Left lung (tissue), 10 donors: ENCODE measurements around the gene PAK3. TPM values are rescaled to one million over a fixed set of nuclear protein-coding genes. Genes with fewer than 3 reads are reported as not detected.

ENCODE experiments used
- ATAC-seq: fragments of 200-7000 bp; cut with Tn5 transposase; one replicate; pipeline ENCODE4 v1.9.1; 2020; ENCODE audit warnings: moderate library complexity
- DNase-seq, 4 donors: peaks; one replicate each; pipeline ENCODE4 v3.0.0-alpha.2; 2013 to 2020
- H3K27ac ChIP-seq, 2 donors: fragments of 200-600 bp; sonication (generic) in 1 of 2; one replicate each; pipeline versions ENCODE4 v1.5.0 to v1.8.0; 2020 to 2021
- H3K27me3 ChIP-seq, 2 donors: fragments of 200-600 bp; sonication (generic) in 1 of 2; one replicate each; pipeline versions ENCODE4 v1.5.0 to v1.8.0; 2020 to 2021
- H3K36me3 ChIP-seq, 2 donors: fragments of 200-600 bp; sonication (generic) in 1 of 2; one replicate each; pipeline versions ENCODE4 v1.5.0 to v1.8.0; 2020 to 2021
- H3K4me1 ChIP-seq, 2 donors: fragments of 200-600 bp; one replicate each; pipeline ENCODE4 v1.8.0; 2021
- H3K4me3 ChIP-seq, 2 donors: fragments of 200-600 bp; sonication (generic) in 1 of 2; one replicate each; pipeline versions ENCODE4 v1.5.0 to v1.8.0; 2020 to 2021; ENCODE audit warnings: mild to moderate bottlenecking in 1 of 2
- H3K9me3 ChIP-seq, 2 donors: fragments of 200-600 bp; sonication (generic) in 1 of 2; one replicate each; pipeline versions ENCODE4 v1.5.0 to v1.8.0; 2020 to 2021
- intact Hi-C, 2 donors: fragments of 100-400 bp; cut with DNase I; formaldehyde crosslinking; loops; one replicate each; pipeline versions ENCODE4 v1.11.2 to v1.14.2; 2022
- polyA plus RNA-seq, 6 donors: library from polyadenylated mRNA; unstranded; fragments of 120-200 nt; gene quantifications; one replicate each; pipeline ENCODE4 v1.2.1, GENCODE V29; 2013; ENCODE audit not compliant: insufficient read length in 6 of 6
- total RNA-seq, 2 donors: library from RNA; stranded (reverse); fragmentation: NEBNext Ultra II Directional; extraction: Animal tissue kit (Norgen Biotek cat#: 25700); gene quantifications; one replicate each; pipeline ENCODE4 v1.2.1, GENCODE V29; 2021
- TF ChIP-seq, protein P1 (sequence below), 2 donors: fragments of 200-600 bp; sonication (generic) in 1 of 2; IDR thresholded peaks; one replicate each; pipeline versions ENCODE4 v1.5.0 to v1.8.0; 2021; ENCODE audit warnings: antibody characterized with exemption in 2 of 2
- donor health status: DM: no; HTN: yes; CAD: no.
- donor health status: DM: no; HTN: no; CAD: no.

PAK3 gene
- total and polyA plus RNA-seq, 8 donors = 0.42 to 3.1 (median 0.97) TPM

- H3K4me1 ChIP-seq = no peaks in the 10 kb centered on the region
- H3K36me3 ChIP-seq = no peaks in the 10 kb centered on the region
- no peak overlapping the region for H3K4me3 ChIP-seq
- intact Hi-C loops = no loop called here
- no peak for DNase-seq
- no peaks in the 10 kb centered on the region for H3K27me3 ChIP-seq
- ATAC-seq = no peak
- TF ChIP-seq, protein P1, sequence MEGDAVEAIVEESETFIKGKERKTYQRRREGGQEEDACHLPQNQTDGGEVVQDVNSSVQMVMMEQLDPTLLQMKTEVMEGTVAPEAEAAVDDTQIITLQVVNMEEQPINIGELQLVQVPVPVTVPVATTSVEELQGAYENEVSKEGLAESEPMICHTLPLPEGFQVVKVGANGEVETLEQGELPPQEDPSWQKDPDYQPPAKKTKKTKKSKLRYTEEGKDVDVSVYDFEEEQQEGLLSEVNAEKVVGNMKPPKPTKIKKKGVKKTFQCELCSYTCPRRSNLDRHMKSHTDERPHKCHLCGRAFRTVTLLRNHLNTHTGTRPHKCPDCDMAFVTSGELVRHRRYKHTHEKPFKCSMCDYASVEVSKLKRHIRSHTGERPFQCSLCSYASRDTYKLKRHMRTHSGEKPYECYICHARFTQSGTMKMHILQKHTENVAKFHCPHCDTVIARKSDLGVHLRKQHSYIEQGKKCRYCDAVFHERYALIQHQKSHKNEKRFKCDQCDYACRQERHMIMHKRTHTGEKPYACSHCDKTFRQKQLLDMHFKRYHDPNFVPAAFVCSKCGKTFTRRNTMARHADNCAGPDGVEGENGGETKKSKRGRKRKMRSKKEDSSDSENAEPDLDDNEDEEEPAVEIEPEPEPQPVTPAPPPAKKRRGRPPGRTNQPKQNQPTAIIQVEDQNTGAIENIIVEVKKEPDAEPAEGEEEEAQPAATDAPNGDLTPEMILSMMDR (IDR thresholded peaks at IDR 0.05) = no peak
- H3K27ac ChIP-seq = no peak overlapping the region
- H3K9me3 ChIP-seq = no peaks in the 10 kb centered on the region
Observed at GRCh38 chrX:111124418-111124817, 28.4 kb downstream of the PAK3 start.

DNA sequence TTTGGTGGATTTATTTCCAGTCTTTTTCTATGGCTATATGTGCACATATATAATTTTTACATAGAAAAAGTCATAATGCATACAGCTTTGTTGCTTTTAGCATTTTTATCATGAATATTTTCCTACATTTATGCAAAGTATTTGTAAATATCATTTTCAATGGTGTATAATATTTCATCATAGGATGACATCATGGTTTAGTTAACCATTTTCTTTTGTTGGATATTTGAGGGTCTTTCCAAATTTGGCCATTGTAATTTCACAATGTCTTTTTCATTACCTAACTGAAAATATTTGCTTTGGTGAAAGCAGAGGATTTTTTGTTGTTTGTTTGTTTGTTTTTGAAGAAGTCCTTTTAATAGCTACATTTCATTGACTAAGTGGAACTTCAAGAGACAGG lies 31.0 kb downstream of the PAK3 start:
- H3K9me3 ChIP-seq = no peaks in the 10 kb centered on the region
- no peak overlapping the region for H3K4me3 ChIP-seq
- H3K36me3 ChIP-seq = no peaks in the 10 kb centered on the region
- intact Hi-C loops = no loop called here
- TF ChIP-seq, protein P1 (IDR thresholded peaks at IDR 0.05) = no peak
- H3K27ac ChIP-seq = no peak overlapping the region
- no peaks in the 10 kb centered on the region for H3K27me3 ChIP-seq
- DNase-seq (no peak), ATAC-seq (no peak)
- H3K4me1 ChIP-seq = no peaks in the 10 kb centered on the region

- Histone ChIP-seq H3K4me3 (no peak overlapping the region), H3K27ac (no peak overlapping the region), H3K9me3 (no peaks in the 10 kb centered on the region), H3K36me3 (no peaks in the 10 kb centered on the region), H3K27me3 (no peaks in the 10 kb centered on the region), H3K4me1 (no peaks in the 10 kb centered on the region)
- no peak for ATAC-seq
- TF ChIP-seq, protein P1 (IDR thresholded peaks at IDR 0.05) = no peak
- no peak for DNase-seq
- intact Hi-C loops = no loop called here
Observed at GRCh38 chrX:111129921-111130320, 33.9 kb downstream of the PAK3 start.

DNA sequence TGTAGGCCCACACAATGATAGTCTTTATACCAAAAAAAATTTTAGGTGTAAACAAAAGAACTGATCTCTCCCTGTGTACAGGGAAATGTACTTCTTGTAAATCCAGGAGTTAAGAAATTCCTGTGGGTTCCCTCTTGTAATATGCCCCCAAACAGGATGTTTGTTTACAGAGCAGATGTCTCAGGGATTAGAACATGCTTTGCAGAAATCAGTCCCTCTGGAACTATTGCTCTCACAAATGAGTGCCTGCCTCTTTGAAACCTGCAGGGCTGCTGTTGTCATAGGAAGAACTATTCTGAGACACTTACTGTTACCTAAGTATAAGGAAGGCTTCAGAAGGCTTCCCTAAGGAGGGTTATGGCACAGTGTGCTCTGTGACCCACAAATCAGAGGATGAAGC lies 35.6 kb downstream of the PAK3 start:
- no peaks in the 10 kb centered on the region for H3K9me3 ChIP-seq
- intact Hi-C loops = no loop called here
- no peaks in the 10 kb centered on the region for H3K27me3 ChIP-seq
- TF ChIP-seq, protein P1 (IDR thresholded peaks at IDR 0.05) = no peak
- no peak for DNase-seq
- no peaks in the 10 kb centered on the region for H3K36me3 ChIP-seq
- H3K4me1 ChIP-seq = no peaks in the 10 kb centered on the region
- H3K4me3 ChIP-seq = no peak overlapping the region
- no peak overlapping the region for H3K27ac ChIP-seq
- no peak for ATAC-seq

- no peaks in the 10 kb centered on the region for H3K9me3 ChIP-seq
- no peak overlapping the region for H3K4me3 ChIP-seq
- ATAC-seq (no peak), DNase-seq (no peak)
- H3K36me3 ChIP-seq = no peaks in the 10 kb centered on the region
- H3K27me3 ChIP-seq = no peaks in the 10 kb centered on the region
- no peak overlapping the region for H3K27ac ChIP-seq
- no peaks in the 10 kb centered on the region for H3K4me1 ChIP-seq
- TF ChIP-seq, protein P1 (IDR thresholded peaks at IDR 0.05) = no peak
- intact Hi-C loops = no loop called here
Observed at GRCh38 chrX:111133389-111133788, 37.4 kb downstream of the PAK3 start.
